H1 (cell line): ENCODE data around the gene ADAMTS13.
A peak's percentile ranks its signal among the peaks of the same experiment; 100 is the strongest.

Experiments used
- EGR1 ChIP-seq: IDR thresholded peaks from 2 replicates; pipeline ENCODE4 v1.6.1; 2011; ENCODE audit warnings: low read depth, low read length, borderline replicate concordance
- EZH2 ChIP-seq: fragments of 200-600 bp; sonication (generic); IDR thresholded peaks from 2 replicates; pipeline ENCODE4 v1.7.1; 2012; ENCODE audit warnings: low read depth, mild to moderate bottlenecking, moderate library complexity, low read length, inconsistent platforms; ENCODE audit not compliant: severe bottlenecking
- FOSL1 ChIP-seq: IDR thresholded peaks from 2 replicates; pipeline ENCODE4 v1.6.1; 2011; ENCODE audit warnings: mild to moderate bottlenecking, low read depth, low read length, moderate library complexity; ENCODE audit not compliant: insufficient read depth
- JUND ChIP-seq: IDR thresholded peaks from 2 replicates; pipeline ENCODE4 v1.6.1; 2011; ENCODE audit warnings: mild to moderate bottlenecking, improper control_type of control experiment, low read length
- MAFK ChIP-seq: IDR thresholded peaks from 2 replicates; pipeline ENCODE4 v1.6.1; 2012; ENCODE audit warnings: low read depth, mild to moderate bottlenecking, improper control_type of control experiment, low read length
- POLR2A ChIP-seq, 2 experiments: IDR thresholded peaks; 1 replicate in 1 of 2; 2 replicates in 1 of 2; pipeline ENCODE4 v1.6.1; 2011; ENCODE audit warnings: low read depth in 2 of 2, low read length in 2 of 2, mild to moderate bottlenecking in 2 of 2; ENCODE audit errors: control extremely low read depth in 1 of 2
- RFX5 ChIP-seq: IDR thresholded peaks from 2 replicates; pipeline ENCODE4 v1.6.1; 2011; ENCODE audit warnings: low read depth, low read length, improper control_type of control experiment, borderline replicate concordance
- SP1 ChIP-seq: IDR thresholded peaks from 2 replicates; pipeline ENCODE4 v1.6.1; 2011; ENCODE audit warnings: low read depth, low read length
- SUZ12 ChIP-seq: fragments of 200-600 bp; sonication (generic); IDR thresholded peaks from 2 replicates; pipeline ENCODE4 v1.6.1; 2012; ENCODE audit warnings: mild to moderate bottlenecking, inconsistent platforms, low read length, moderate library complexity, mixed read lengths
- YY1 ChIP-seq: IDR thresholded peaks from 2 replicates; pipeline ENCODE4 v1.6.1; 2011; ENCODE audit warnings: low read depth, mild to moderate bottlenecking, low read length
- ZNF274 ChIP-seq: IDR thresholded peaks from 2 replicates; pipeline ENCODE4 v1.7.0; 2012; ENCODE audit warnings: low read length, borderline replicate concordance; ENCODE audit errors: extremely low read depth
- TF ChIP-seq, protein P1 (sequence below), 3 experiments: IDR thresholded peaks; 1 replicate in 2 of 3; 2 replicates in 1 of 3; pipeline versions ENCODE4 v1.5.1 to v1.6.1; 2011; ENCODE audit warnings: low read length in 3 of 3, mild to moderate bottlenecking in 3 of 3, inconsistent platforms in 2 of 3, low read depth in 1 of 3, moderate library complexity in 1 of 3; ENCODE audit not compliant: insufficient read depth in 1 of 3; ENCODE audit errors: control extremely low read depth in 1 of 3
- TF ChIP-seq, protein P2 (sequence below): IDR thresholded peaks from 2 replicates; pipeline ENCODE4 v1.6.1; 2011; ENCODE audit warnings: low read length, improper control_type of control experiment

DNA sequence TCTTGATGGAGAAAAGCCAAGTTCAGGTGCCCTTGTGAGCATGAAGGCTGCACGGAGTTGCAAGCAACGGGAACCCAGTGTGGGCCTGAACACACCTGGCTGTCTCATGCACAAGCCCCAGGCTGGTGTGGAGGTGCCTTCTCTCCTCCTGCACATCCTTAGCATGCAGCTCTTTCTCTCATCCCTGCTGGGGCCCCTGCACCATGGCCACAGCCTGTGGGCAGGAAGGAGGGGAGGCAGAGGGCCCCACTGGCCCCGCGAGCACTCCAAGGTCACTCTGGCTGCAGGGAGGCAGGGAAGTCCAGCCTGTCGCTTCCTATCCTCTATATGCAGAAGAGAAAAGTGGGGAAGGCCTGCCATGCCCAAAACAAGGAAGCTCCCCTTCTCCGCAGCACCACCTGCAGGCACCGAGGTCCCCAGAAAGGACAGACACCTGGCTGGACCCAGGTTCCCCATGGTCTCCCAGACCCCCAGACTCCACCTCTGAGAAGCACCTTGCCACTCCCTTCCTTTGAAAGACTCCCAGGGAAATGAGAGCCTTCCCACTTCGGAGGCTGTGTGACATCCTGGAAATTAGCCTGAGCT, 27.4 kb upstream of the ADAMTS13 start:
- TF ChIP-seq ZNF274 = no peak
- no peak for TF ChIP-seq POLR2A (IDR thresholded peaks at IDR 0.05; ENCODE audit: control extremely low read depth in 1 of 2, low read depth in 2 of 2, low read length in 2 of 2)
- no peak for TF ChIP-seq FOSL1
- no peak for TF ChIP-seq YY1
- TF ChIP-seq, protein P1, sequence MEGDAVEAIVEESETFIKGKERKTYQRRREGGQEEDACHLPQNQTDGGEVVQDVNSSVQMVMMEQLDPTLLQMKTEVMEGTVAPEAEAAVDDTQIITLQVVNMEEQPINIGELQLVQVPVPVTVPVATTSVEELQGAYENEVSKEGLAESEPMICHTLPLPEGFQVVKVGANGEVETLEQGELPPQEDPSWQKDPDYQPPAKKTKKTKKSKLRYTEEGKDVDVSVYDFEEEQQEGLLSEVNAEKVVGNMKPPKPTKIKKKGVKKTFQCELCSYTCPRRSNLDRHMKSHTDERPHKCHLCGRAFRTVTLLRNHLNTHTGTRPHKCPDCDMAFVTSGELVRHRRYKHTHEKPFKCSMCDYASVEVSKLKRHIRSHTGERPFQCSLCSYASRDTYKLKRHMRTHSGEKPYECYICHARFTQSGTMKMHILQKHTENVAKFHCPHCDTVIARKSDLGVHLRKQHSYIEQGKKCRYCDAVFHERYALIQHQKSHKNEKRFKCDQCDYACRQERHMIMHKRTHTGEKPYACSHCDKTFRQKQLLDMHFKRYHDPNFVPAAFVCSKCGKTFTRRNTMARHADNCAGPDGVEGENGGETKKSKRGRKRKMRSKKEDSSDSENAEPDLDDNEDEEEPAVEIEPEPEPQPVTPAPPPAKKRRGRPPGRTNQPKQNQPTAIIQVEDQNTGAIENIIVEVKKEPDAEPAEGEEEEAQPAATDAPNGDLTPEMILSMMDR (IDR thresholded peaks at IDR 0.05; ENCODE audit: control extremely low read depth in 1 of 3, insufficient read depth in 1 of 3, low read depth in 1 of 3, low read length in 3 of 3) = peak in 1 of 3 experiments; percentile 12; a peak in 1 of 4 replicates
- TF ChIP-seq SUZ12 = no peak
- TF ChIP-seq RFX5 = no peak
- TF ChIP-seq, protein P2, sequence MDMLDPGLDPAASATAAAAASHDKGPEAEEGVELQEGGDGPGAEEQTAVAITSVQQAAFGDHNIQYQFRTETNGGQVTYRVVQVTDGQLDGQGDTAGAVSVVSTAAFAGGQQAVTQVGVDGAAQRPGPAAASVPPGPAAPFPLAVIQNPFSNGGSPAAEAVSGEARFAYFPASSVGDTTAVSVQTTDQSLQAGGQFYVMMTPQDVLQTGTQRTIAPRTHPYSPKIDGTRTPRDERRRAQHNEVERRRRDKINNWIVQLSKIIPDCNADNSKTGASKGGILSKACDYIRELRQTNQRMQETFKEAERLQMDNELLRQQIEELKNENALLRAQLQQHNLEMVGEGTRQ = no peak
- no peak for TF ChIP-seq EGR1
- no peak for TF ChIP-seq EZH2
- no peak for TF ChIP-seq JUND
- TF ChIP-seq SP1 = no peak
- no peak for TF ChIP-seq MAFK
